Esophagus (tissue), 2 donors: ENCODE results near the gene PTPRT. TPM values are rescaled to one million over a fixed set of nuclear protein-coding genes. Genes with fewer than 3 reads are reported as not detected.

Experiments used
- H3K27ac ChIP-seq, 2 donors: one replicate each; pipeline ENCODE4 v1.5.1; 2013; ENCODE audit warnings: low read depth in 2 of 2, mild to moderate bottlenecking in 2 of 2, inconsistent platforms in 1 of 2, low read length in 1 of 2, moderate library complexity in 1 of 2
- H3K27me3 ChIP-seq, 2 donors: one replicate each; pipeline ENCODE4 v1.6.1; 2013; ENCODE audit warnings: low read length in 2 of 2, control low read depth in 1 of 2, mild to moderate bottlenecking in 1 of 2; ENCODE audit not compliant: insufficient read depth in 2 of 2, control insufficient read depth in 1 of 2
- H3K36me3 ChIP-seq, 2 donors: one replicate each; pipeline ENCODE4 v1.6.1; 2013; ENCODE audit warnings: low read length in 1 of 2; ENCODE audit not compliant: control insufficient read depth in 2 of 2, insufficient read depth in 2 of 2
- H3K4me1 ChIP-seq, 2 donors: one replicate each; pipeline ENCODE4 v1.6.1; 2013; ENCODE audit warnings: low read length in 1 of 2; ENCODE audit not compliant: control insufficient read depth in 2 of 2, insufficient read depth in 2 of 2
- H3K4me3 ChIP-seq, 2 donors: one replicate each; pipeline ENCODE4 v1.5.1; 2013; ENCODE audit warnings: low read length in 2 of 2, mild to moderate bottlenecking in 2 of 2, low read depth in 1 of 2, moderate library complexity in 1 of 2
- H3K9me3 ChIP-seq, 2 donors: one replicate each; pipeline ENCODE4 v1.6.1; 2013; ENCODE audit warnings: mild to moderate bottlenecking in 2 of 2, low read depth in 1 of 2, low read length in 1 of 2, moderate library complexity in 1 of 2; ENCODE audit not compliant: control insufficient read depth in 2 of 2, insufficient read depth in 1 of 2
- WGBS, 2 donors: extraction: QIAGEN DNeasy Blood & Tissue Kit; methylation state at CpG; one replicate each; pipeline ENCODE4 v1.1.7; 2013; 5-methylcytosine and 5-hydroxymethylcytosine counted together
- polyA plus RNA-seq, 2 donors: library from polyadenylated mRNA; stranded (reverse); fragments of 200-250 nt; gene quantifications; one replicate each; pipeline ENCODE4 v1.2.3, GENCODE V29; 2013
- donor health status: healthy with polysubstance abuse.
- donor health status: Bipolar disorder and iron deficiency.

The PTPRT gene
- polyA plus RNA-seq, 2 donors, result under 0.01 TPM

DNA sequence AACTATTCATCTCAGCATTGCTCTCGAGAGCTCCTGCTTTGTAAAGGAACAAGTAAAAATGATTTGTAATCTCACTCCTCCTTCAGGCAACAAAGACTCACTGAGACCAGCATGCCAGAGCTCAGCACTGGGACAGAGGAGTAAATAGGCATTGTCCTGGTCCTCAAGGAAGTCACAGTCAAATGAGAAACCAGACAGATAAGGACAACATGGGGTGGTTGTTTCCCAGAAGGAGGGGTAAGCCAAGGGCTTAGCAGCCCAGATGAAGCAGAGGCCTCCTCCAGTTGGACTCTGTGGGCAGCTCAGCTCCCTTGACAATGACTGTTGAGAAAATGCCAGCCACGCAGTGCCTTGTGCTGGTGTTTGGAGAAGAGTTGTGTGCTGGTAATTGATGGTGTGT lies 1145.8 kb downstream of the PTPRT start:
- no peaks in the 10 kb centered on the region for H3K4me1 ChIP-seq
- H3K27me3 ChIP-seq, result no peaks in the 10 kb centered on the region
- H3K9me3 ChIP-seq, result no peaks in the 10 kb centered on the region
- no peak overlapping the region for H3K4me3 ChIP-seq
- no peak overlapping the region for H3K27ac ChIP-seq
- H3K36me3 ChIP-seq, result no peaks in the 10 kb centered on the region
- WGBS, 2 donors, result 62 to 76% methylated on average over 2 of the region's 2 CpGs

DNA sequence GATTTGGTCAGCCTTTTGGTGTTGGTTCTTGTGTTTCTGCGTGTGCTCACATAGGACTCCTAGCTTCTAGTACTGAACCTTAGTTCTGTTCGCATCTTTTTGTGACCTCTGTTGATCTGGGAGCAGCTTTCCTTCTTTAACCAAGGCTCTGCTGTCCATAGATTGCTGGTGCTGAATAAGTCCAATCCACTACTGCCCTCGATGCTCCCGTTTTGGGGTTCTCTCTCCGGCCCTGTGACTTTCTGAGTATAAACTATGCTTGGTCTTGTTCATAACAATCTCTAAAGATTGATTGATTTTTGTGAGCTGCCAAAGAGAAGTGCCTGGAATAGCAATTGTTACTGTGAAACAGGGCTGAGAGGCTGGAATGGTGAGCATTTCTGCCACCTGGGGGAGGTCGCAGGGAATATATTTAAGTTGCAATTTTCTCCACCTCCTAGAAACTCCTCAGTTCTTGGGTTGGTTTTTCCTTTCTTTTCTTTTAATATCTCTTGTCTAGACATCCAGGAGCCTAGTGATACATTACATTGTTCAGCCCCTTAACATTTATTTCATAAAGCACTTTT lies 1148.6 kb downstream of the PTPRT start:
- Histone ChIP-seq H3K4me1 (no peaks in the 10 kb centered on the region), H3K27ac (no peak overlapping the region), H3K4me3 (no peak overlapping the region), H3K9me3 (no peaks in the 10 kb centered on the region), H3K36me3 (no peaks in the 10 kb centered on the region), H3K27me3 (no peaks in the 10 kb centered on the region)
- WGBS, 2 donors, result 28 to 35% methylated on average over 6 of the region's 6 CpGs

DNA sequence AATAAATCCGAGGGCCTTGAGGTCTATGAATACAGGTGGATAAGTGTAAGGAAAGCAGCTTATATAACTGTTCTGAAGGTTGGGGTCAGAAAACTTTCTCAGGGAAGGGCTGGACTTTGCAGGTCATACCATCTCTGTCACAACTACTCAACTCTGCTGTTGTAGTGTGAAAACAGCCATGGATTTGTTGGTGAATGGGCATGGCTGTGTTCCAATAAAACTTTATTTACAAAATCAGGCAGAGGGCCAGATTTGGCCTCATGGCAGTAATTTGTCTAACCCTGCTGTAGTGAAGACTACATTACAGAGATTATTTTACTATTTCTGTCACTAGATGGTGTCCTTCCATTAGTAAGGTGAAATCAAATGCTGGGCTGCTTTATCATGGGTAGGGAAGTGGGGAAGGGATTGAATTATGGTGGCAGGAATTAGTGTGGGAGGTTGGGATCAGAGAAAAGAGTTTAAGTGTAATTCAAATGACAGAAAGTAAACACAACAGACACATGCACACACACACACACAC lies 1161.9 kb downstream of the PTPRT start:
- no peak overlapping the region for H3K27ac ChIP-seq
- H3K36me3 ChIP-seq, result no peaks in the 10 kb centered on the region
- peaks cover 0 to 7% of the 10 kb centered on the region in 2 donors for H3K9me3 ChIP-seq
- WGBS, 2 donors, result 69 to 74% methylated on average over 1 of the region's 1 CpG
- H3K4me1 ChIP-seq, result no peaks in the 10 kb centered on the region
- H3K27me3 ChIP-seq, result peaks cover 0 to 5% of the 10 kb centered on the region in 2 donors
- H3K4me3 ChIP-seq, result no peak overlapping the region

DNA sequence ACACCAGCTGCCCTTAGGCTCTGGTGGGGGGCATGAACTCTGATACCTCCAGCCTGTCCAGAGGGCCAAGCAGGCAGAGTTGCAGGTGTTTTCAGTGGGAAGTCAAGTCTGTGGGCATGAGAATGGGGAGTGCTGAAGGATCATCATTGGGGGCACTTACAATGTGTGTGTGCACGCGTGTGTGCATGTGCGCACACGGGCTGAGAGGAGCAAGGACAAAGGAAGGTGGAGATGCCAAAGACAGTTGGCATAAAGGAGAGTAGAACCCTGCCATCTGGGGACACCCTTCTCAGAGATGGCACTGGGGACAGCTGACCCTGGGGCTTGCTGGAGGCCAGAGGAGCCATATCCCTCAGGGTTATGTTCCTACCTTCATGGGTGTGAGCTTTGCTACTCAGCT lies 1163.1 kb downstream of the PTPRT start:
- Histone ChIP-seq H3K27me3 (peaks cover 0 to 5% of the 10 kb centered on the region in 2 donors), H3K36me3 (no peaks in the 10 kb centered on the region), H3K27ac (no peak overlapping the region), H3K4me3 (no peak overlapping the region), H3K4me1 (no peaks in the 10 kb centered on the region), H3K9me3 (peaks cover 0 to 7% of the 10 kb centered on the region in 2 donors)
- 88 to 95% methylated on average over 4 of the region's 4 CpGs for WGBS, 2 donors

DNA sequence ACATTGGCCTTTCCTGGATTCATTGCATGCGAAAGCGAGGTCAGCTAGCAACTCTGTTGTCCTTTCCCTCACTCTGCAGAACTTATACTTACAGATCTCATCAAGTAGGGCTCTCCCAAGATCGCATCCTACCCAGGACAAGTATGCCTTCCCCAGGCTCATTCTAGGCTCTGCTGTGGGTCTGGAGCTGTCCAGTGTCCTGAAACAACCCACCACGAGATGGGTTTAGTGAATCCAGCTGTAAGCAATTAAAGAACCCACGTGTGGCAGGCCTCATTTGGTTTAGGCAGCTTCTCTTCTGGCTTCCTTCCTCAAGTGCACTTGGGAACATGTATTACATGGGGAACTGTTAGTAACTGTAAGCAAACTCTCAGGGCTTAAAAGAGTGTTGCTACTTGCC lies 1165.1 kb downstream of the PTPRT start:
- H3K4me3 ChIP-seq, result no peak overlapping the region
- no peaks in the 10 kb centered on the region for H3K4me1 ChIP-seq
- no peaks in the 10 kb centered on the region for H3K36me3 ChIP-seq
- peaks cover 0 to 7% of the 10 kb centered on the region in 2 donors for H3K9me3 ChIP-seq
- WGBS, 2 donors, result 30% methylated on average over 5 of the region's 5 CpGs
- H3K27me3 ChIP-seq, result no peaks in the 10 kb centered on the region
- H3K27ac ChIP-seq, result no peak overlapping the region
